GM15510 (cell line): ENCODE data around the gene MYO5C.

Experiments
- POLR2A ChIP-seq: IDR thresholded peaks from 3 replicates; pipeline ENCODE4 v1.6.1; 2011; ENCODE audit warnings: borderline replicate concordance; ENCODE audit not compliant: insufficient read length; ENCODE audit errors: extremely low read depth

MYO5C gene

DNA sequence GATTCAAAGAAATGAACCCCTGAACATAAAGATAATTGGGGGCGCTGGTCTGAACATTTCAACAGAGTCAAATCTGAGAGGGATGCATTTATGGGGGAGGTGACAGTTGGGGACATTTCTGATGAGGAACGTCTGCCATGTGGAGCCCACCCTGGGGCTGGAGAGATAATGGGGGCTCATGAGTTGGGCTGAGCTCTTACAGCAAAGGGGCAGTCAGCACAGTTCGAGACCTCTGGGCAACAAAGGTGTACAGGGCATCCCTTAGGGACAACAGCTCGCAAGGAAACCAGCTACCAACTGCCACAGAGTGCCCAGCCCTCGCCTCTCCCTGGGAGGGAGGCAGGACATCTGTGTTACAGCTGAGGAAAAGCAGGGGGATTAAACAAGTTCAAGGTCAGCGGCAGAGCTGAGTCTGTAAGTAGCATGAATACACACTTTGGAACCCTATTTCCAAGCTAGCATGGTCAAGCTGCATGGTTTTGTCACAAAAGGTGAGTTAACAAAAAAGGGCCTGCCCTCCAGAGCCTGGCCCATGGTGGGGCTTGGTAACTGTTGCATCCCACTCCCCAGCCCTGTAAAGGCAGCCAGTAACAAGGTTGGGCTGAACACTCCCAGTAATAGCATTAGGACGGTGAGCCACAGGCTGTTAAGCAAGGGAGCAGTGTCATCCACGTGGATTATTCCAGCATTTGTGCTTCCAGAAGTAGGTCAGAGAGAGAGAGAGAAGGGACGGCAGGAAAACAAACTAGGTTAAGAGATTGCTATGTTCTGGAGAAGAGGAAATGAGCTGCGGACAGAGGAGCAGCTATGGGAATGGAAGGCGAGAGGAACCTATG, 108.7 kb downstream of the MYO5C start:
- TF ChIP-seq POLR2A, result no peak

GRCh38 chr15:52185151-52185561, 110.4 kb downstream of the MYO5C start:
- no peak for TF ChIP-seq POLR2A

DNA sequence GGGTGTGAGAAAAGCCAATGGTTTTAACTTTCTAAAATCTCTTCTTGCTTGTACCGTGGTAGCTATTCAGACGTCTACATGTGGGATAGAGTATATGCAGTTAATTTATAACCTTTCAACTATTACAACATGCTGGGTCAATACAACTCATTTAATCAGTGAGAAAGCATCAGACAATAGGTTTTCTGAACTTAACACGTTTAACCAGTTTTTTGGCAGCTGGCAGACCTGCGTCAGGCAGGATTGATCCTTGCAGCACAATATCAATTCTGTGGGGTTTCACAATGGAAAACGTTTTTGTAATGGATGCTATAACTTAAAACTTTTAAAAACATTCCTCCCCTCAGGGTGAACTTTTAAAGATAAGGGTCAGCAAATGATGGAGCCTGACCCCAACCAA, 110.9 kb downstream of the MYO5C start:
- TF ChIP-seq POLR2A, result no peak

GRCh38 chr15:52183562-52184173, 111.9 kb downstream of the MYO5C start:
- TF ChIP-seq POLR2A, result no peak

DNA sequence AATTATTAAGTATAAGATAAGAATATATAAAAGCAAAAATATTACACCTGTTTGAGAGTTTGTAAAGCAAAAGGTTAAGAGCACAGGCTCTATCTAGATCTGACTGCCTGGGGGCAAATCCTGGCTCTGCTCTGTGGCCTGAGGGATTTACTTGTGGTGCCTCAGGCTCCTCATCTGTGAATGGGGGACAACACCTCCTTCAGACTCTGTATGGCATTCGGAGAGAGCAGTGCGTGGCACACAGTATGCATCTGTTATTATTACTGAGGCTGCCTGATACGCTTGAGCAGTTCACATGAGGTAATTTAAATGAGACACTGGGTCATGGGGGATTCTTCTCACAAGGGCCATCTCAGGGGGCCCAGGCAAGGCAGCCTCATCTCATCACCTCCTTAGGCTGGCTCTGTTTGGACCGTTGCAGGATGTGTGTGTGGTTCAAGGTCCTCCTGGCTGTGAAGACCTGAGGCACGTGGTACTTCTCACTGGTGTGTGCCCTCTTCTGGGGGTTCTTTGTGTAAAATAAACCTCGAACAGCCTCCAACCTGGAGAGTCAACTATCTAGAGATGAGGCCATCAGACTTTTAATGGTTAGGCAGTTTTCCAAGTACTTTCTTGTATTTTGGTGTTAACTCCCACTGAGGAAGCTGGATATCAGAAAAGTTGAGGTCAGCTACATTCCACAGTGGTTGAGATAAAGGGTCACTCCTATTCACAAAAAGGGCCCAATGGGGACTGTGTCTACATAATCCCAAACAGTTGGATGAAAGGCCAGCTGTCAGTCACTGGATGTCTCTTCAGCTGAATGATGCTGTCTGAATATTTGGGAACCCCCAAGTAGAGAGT, 113.4 kb downstream of the MYO5C start:
- TF ChIP-seq POLR2A, result no peak

DNA sequence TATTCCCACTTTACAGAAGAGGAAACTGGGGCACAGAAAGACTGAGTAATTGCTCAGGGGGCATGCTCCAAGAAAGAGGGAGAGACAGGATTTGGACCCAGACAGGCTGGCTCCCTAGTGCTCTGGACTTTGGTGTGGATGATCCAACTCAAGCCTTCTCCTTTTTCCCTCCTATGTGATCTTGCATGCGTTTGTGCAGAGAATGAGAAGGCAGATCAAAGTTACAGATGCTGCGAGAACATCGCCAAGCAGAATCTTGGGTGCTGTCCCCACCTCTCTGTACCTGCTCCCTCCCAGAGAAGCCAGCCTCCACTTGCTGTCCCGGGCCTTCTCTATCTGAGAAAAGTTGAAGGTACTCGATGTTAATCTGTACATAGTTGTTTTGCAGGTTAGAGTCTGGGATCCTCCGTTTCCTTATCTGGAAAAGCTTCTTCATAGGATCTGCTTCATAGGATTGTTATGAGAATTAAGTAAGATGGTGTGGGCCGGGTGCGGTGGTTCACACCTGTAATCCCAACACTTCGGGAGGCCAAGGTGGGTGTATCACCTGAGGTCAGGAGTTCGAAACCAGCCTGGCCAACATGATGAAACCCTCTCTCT, 114.7 kb downstream of the MYO5C start:
- no peak for TF ChIP-seq POLR2A

- no peak for TF ChIP-seq POLR2A
These were observed 115.3 kb downstream of the MYO5C start for GRCh38 chr15:52180196-52180835.

DNA sequence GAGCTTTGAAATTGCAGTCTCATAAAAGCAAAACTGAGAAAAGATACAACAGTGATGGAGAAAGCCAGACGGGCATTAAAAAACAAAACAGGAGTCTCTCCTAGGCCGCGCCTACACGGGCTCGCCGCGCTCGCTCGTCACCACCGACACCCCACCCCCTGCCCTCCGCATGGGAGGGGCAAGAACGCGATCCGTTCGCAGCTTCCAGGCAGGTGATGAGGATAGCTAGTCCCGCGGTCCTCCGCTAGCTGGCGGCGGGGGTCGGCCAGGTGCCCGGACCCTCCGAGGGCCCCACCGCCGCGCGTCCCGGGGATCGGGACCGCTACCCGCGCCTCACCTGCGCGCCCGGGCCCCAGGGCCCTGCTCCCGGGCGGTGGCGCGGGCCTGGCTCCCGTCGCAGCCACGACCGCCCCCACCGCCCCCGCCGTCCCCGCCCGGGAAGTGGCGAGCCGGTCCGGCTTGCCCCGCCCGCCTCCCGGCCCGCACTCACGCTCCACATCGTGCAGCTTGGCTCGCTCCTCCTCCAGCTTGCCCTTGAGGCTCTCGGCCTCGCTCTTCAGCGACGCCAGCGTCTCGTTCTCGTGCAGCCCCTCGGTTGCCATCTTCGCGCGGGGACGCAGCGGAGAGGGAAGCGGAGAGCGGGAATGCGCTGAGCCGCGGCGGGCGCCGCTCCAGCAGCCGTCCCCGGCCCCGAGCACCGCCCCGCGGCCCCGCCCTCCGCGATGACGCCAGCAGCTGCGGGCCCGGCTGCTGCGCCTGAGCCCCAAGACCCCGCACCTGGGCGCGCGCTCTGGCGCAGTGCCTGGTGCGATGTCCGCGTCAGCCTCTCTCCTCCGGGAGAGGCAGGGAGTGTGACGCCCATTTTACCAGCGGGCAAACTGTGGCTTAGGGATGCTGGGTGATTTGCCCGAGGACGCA, 116.1 kb downstream of the MYO5C start:
- peak; percentile 60 for TF ChIP-seq POLR2A

GRCh38 chr15:52178765-52179164, 116.8 kb downstream of the MYO5C start:
- no peak for TF ChIP-seq POLR2A

DNA sequence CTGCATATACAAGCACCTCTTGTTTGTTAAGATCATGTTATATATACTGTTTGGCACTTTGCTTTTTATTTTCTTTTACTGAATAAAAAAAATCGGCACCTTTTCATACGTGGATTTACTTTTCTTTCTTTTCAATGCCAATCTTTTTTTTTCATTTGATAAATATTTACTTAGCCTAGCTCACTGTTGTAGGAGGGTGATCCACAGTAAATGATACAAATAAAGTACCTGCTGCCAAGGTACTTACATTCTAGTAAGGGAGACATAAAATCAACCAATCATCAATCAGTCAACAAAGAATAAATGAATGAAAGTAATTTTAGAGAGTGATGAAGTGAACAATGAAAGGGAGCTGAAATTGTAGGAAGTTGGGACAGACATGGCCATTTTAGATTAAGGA, 122.7 kb downstream of the MYO5C start:
- TF ChIP-seq POLR2A, result no peak

GRCh38 chr15:52171807-52172206, 123.8 kb downstream of the MYO5C start:
- no peak for TF ChIP-seq POLR2A

DNA sequence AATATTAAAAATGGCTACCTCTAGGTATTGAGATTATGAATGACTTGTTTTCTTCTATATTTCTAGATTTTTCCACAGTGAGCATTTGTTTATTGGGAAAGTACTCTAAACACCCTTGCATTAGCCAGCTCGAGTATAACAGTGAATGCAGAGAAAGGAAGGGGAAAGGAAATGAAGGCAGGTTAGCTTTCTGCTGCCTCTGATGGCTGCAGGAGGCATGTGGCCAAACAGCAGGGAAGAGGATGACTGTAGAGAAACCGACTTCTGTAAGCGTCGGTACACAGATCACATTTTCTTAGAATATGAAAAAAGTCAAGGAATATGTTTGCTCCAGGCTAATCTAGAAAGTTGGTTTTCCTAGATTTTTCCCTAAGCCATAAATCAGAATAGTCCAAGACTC, 124.2 kb downstream of the MYO5C start:
- TF ChIP-seq POLR2A, result no peak

- TF ChIP-seq POLR2A, result no peak
These were observed 130.9 kb downstream of the MYO5C start for GRCh38 chr15:52164631-52165265.
